Mucosa of descending colon (tissue), 3 donors: ENCODE data around the gene TSFM. TPM values are rescaled to one million over a fixed set of nuclear protein-coding genes. Genes with fewer than 3 reads are reported as not detected.

ENCODE experiments used
- ATAC-seq: fragments of 200-7000 bp; cut with Tn5 transposase; one replicate; pipeline ENCODE4 v1.9.1; 2020; ENCODE audit warnings: mild to moderate bottlenecking, moderate library complexity
- DNase-seq, 3 donors: peaks; one replicate each; pipeline ENCODE4 v3.0.0-alpha.2; 2020
- H3K36me3 ChIP-seq: fragments of 200-600 bp; one replicate; pipeline ENCODE4 v1.8.0; 2021; ENCODE audit warnings: low read depth, mild to moderate bottlenecking
- H3K4me1 ChIP-seq: fragments of 200-600 bp; one replicate; pipeline ENCODE4 v1.8.0; 2021; ENCODE audit warnings: low read depth, mild to moderate bottlenecking
- H3K4me3 ChIP-seq: fragments of 200-600 bp; one replicate; pipeline ENCODE4 v1.8.0; 2021; ENCODE audit warnings: mild to moderate bottlenecking
- H3K9me3 ChIP-seq: fragments of 200-600 bp; one replicate; pipeline ENCODE4 v1.8.0; 2021; ENCODE audit warnings: mild to moderate bottlenecking
- intact Hi-C, 2 donors: fragments of 100-400 bp; cut with DNase I in 1 of 2; cut with micrococcal nuclease in 1 of 2; formaldehyde crosslinking; loops; one replicate each; pipeline versions ENCODE4 v1.11.0 to v1.11.1; 2022; cut with DNase I, micrococcal nuclease
- total RNA-seq, 3 donors: library from RNA; stranded (reverse); fragmentation: NEBNext Ultra II Directional in 2 of 3; extraction: Animal tissue kit (Norgen Biotek cat#: 25700) in 2 of 3; gene quantifications; one replicate each; pipeline versions ENCODE4 v1.2.1 to v1.2.4, GENCODE V29; 2021 to 2023
- TF ChIP-seq, protein P1 (sequence below): fragments of 200-600 bp; IDR thresholded peaks from one replicate; pipeline ENCODE4 v1.8.0; 2022; ENCODE audit warnings: antibody characterized with exemption, mild to moderate bottlenecking
- donor health status: DM: no; HTN: no; CAD: no; lungs with moderate emphysema.
- donor health status: DM: no; HTN: no; CAD: no.
- donor health status: DM: no; HTN: yes; CAD: no.

The TSFM gene
- total RNA-seq, 3 donors from 2014 or later: 26.1 to 32.9 (median 29.0) TPM

DNA sequence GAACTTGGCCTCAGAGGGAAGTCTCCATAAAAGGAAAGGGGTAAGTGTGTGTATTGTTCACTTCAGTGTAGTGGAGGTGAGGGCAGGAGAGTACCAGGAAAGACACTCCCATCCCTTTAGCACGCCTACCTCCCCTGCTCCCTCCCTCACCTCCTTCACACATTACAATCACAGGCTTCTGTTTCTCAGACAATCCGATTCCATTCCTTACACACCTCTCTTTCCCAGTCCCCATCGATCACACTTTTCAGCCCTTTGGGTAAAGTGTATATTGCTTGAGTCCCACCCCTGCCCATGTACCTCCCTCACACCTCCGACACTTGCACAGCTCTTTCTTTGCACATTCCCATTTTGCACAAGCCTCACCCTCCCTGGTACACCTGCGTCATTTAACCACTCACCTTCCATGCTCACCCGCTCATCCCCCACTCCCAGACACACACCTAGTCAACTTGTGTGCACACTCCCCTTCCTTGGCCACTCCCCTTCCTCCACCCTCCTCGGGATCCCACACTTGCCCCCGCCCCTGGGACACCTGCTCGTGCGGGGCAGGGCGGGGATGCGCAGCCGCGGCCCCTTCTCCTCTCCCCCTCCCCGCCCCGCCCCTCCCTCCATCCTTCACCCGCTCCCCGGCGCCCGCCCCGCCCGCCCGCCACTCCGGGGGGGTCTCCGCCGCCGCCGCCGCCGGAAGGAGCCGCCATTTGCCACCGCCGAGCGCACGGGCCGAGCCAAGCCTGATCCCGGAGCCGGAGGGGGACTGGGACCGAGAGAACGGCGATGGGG, 28.0 kb upstream of the TSFM start, which contains the start of gene MARCHF9:
TSS of gene MARCHF9 (plus strand) at position 693 of the 783 bp plus-strand sequence. CDS start 426 bp downstream, outside the sequence.
- DNase-seq (peak; percentile 90 to 93 (median 92)), ATAC-seq (peak; percentile 66)
- Histone ChIP-seq H3K4me1 (peaks cover 42% of the 10 kb centered on the region), H3K4me3 (peak within 1 kb of the TSS; percentile 50), H3K9me3 (no peaks in the 10 kb centered on the region), H3K36me3 (no peaks in the 10 kb centered on the region)
- intact Hi-C loops: no loop called here
- TF ChIP-seq, protein P1, sequence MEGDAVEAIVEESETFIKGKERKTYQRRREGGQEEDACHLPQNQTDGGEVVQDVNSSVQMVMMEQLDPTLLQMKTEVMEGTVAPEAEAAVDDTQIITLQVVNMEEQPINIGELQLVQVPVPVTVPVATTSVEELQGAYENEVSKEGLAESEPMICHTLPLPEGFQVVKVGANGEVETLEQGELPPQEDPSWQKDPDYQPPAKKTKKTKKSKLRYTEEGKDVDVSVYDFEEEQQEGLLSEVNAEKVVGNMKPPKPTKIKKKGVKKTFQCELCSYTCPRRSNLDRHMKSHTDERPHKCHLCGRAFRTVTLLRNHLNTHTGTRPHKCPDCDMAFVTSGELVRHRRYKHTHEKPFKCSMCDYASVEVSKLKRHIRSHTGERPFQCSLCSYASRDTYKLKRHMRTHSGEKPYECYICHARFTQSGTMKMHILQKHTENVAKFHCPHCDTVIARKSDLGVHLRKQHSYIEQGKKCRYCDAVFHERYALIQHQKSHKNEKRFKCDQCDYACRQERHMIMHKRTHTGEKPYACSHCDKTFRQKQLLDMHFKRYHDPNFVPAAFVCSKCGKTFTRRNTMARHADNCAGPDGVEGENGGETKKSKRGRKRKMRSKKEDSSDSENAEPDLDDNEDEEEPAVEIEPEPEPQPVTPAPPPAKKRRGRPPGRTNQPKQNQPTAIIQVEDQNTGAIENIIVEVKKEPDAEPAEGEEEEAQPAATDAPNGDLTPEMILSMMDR: no peak

DNA sequence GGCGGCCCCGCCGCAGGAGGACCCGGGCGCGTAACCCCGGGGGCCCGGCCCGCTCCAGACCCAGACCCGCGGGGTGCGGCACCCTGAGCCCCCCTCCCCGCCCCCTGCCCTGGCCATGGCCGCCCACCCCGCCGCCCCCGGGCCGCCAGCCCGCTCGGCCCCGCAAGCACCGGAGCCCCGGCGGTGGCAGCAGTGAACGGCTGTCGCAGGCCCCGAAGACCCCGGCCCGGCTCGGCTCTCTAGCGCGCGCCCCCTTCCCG, 27.5 kb upstream of the TSFM start:
- H3K9me3 ChIP-seq: no peaks in the 10 kb centered on the region
- peaks cover 42% of the 10 kb centered on the region for H3K4me1 ChIP-seq
- no peaks in the 10 kb centered on the region for H3K36me3 ChIP-seq
- DNase-seq: no peak
- intact Hi-C loops: no loop called here
- ATAC-seq: no peak
- TF ChIP-seq, protein P1: no peak
- peak overlapping the region; percentile 50 for H3K4me3 ChIP-seq

DNA sequence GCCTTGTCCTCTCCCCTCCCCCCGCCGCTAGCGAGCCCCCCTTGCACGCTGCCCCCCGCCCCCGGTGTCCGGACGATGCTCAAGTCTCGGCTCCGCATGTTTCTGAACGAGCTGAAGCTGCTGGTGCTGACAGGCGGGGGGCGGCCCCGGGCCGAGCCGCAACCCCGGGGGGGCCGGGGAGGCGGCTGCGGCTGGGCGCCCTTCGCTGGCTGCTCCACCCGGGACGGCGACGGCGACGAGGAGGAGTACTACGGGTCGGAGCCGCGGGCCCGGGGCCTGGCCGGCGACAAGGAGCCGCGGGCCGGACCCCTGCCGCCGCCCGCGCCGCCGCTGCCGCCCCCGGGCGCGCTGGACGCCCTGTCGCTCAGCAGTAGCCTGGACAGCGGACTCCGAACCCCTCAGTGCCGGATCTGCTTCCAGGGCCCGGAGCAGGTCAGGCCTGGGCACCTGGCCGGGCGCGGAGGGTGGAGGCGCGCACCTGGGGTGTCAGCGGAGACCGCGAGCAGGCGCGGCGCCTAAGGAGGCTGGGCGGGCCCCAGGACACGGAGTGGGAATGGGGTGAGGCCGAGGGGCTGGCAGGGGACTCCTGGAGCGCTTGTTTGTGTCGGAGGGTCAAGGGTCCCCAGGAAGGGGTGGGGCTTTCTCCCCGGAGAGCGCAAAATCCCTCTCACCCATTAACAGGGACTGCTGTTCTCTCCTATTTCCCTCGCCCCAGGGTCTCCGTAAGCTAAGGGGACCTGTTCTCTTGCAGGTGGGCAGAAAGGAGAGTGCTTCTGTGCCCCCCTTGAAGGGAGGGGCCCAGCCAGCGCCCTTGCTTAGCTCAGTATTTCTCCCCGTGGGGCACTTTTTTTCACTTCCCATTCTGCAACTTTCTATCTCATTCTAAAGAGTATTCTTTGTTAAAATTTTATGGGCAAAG, 26.9 kb upstream of the TSFM start:
- peak overlapping the region; percentile 50 for H3K4me3 ChIP-seq
- TF ChIP-seq, protein P1: no peak
- H3K9me3 ChIP-seq: no peaks in the 10 kb centered on the region
- peaks cover 42% of the 10 kb centered on the region for H3K4me1 ChIP-seq
- intact Hi-C loops: no loop called here
- DNase-seq (peak; percentile 61 to 82 (median 79)), ATAC-seq (peak; percentile 14)
- no peaks in the 10 kb centered on the region for H3K36me3 ChIP-seq

DNA sequence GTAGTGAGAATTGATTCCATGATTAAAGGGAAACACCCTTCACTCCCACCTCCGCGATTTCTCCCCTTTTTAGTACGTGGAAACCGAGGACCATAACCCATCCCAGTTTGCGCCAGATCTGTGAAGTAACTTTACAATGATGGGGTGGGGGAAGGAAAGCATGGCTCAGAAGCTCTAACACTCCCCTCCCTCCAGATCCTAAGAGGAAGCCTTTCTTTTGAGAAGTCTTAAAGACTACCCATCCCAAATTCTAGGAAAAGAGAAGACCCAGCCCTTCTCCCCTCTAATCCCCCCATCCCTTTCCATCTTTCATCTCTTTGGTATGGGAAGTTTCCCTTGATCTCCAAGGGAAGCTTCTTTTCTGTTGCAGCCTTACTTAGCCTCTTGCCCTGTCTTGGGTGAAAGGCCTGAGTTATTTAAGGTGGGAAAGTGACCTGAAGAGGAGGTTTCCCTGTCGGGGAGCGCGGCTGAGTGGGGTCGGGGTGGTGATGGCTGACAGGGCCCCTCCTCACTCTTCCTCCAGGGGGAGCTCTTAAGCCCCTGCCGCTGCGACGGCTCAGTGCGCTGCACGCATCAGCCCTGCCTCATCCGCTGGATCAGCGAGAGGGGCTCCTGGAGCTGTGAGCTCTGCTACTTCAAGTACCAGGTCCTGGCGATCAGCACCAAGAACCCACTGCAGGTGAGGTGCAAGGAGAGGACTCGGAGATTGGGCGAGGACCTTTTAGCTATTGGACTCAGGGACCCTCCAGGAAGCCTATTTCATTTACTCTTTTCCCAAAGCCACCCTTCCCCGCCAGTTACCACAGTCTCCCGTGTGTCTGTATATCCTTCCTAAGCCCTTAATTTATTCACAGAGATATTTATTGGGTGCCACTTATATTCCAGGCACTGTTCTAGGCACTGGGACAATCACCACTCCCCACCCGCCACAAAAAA, 25.9 kb upstream of the TSFM start:
- ATAC-seq (peak; percentile 21), DNase-seq (peak; percentile 67 to 81 (median 73))
- intact Hi-C loops: no loop called here
- TF ChIP-seq, protein P1: peak; percentile 66
- no peaks in the 10 kb centered on the region for H3K36me3 ChIP-seq
- H3K4me1 ChIP-seq: peaks cover 35% of the 10 kb centered on the region
- no peaks in the 10 kb centered on the region for H3K9me3 ChIP-seq
- no peak overlapping the region for H3K4me3 ChIP-seq

DNA sequence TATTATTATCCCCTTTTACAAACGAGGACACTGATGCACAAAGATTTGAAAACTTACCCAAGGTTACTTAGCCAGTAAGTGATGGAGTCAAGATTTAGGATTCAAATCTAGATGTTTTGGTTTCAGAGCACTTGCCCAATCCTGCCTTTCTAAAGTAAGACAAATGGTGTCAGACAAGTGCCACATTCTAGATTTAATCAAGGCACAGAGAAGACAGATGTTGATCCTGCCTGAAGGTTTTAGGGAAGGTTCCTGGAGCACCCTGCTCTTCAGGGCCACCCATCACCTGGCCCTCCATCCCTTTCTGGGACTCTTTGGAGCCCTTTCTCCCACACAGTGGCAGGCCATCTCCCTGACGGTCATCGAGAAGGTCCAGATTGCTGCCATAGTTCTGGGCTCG, 24.8 kb upstream of the TSFM start:
- no peaks in the 10 kb centered on the region for H3K9me3 ChIP-seq
- H3K4me3 ChIP-seq: no peak overlapping the region
- intact Hi-C loops: no loop called here
- no peaks in the 10 kb centered on the region for H3K36me3 ChIP-seq
- no peak for DNase-seq
- TF ChIP-seq, protein P1: no peak
- ATAC-seq: no peak
- peaks cover 31% of the 10 kb centered on the region for H3K4me1 ChIP-seq
